A673 (cell line): ENCODE data around the gene SH3TC2. TPM values are rescaled to one million over a fixed set of nuclear protein-coding genes. Genes with fewer than 3 reads are reported as not detected.

Experiments
- BruUV-seq: library from RNA; stranded (reverse); fragments of 400-500 nt; replicated peaks from 2 replicates; lab custom pipeline; 2021; lab: Mats Ljungman, UMichigan
- CTCF ChIA-PET: fragments of 300-600 bp; sonication (Branson Sonifier 250); formaldehyde crosslinking; loops from one replicate; lab custom pipeline; 2022; ENCODE audit warnings: antibody characterized with exemption; lab: Charles Lee
- POLR2A ChIA-PET: fragments of 300-600 bp; sonication (Branson Sonifier 250); formaldehyde crosslinking; loops from one replicate; lab custom pipeline; 2022; ENCODE audit warnings: antibody characterized with exemption; ENCODE audit not compliant: low non-redundant PET; lab: Charles Lee
- DNase-seq: peaks from one replicate; pipeline ENCODE4 v3.0.0-alpha.2; 2015; ENCODE audit warnings: low spot score
- H3K27ac ChIP-seq: fragments of 200-600 bp; sonication (generic); 2 replicates; pipeline ENCODE4 v1.5.1; 2016; ENCODE audit warnings: mixed run types, low read depth, mild to moderate bottlenecking, mixed read lengths, antibody characterized with exemption, low read length; ENCODE audit not compliant: poor library complexity, severe bottlenecking
- H3K27me3 ChIP-seq: fragments of 200-600 bp; sonication (generic); replicated peaks from 2 replicates; pipeline ENCODE4 v1.6.1; 2017; ENCODE audit warnings: mixed run types, low read depth, mild to moderate bottlenecking, mixed read lengths, antibody characterized with exemption, low read length; ENCODE audit not compliant: insufficient read depth, poor library complexity
- H3K36me3 ChIP-seq: fragments of 200-600 bp; sonication (generic); 2 replicates; pipeline ENCODE4 v1.6.1; 2016; ENCODE audit warnings: mixed run types, mild to moderate bottlenecking, mixed read lengths, antibody characterized with exemption, low read length; ENCODE audit not compliant: insufficient read depth, poor library complexity, severe bottlenecking
- H3K4me1 ChIP-seq: fragments of 200-600 bp; sonication (generic); 2 replicates; pipeline ENCODE4 v1.6.1; 2017; ENCODE audit warnings: mixed run types, mild to moderate bottlenecking, mixed read lengths, antibody characterized with exemption, low read length; ENCODE audit not compliant: insufficient read depth, poor library complexity, severe bottlenecking
- H3K4me3 ChIP-seq: fragments of 200-600 bp; sonication (generic); 2 replicates; pipeline ENCODE4 v1.5.1; 2016; ENCODE audit warnings: low read depth, mixed run types, mild to moderate bottlenecking, mixed read lengths, low read length; ENCODE audit not compliant: poor library complexity, severe bottlenecking
- H3K9me3 ChIP-seq: fragments of 200-600 bp; sonication (generic); 2 replicates; pipeline ENCODE4 v1.6.1; 2016; ENCODE audit warnings: mixed run types, low read depth, mild to moderate bottlenecking, mixed read lengths, antibody characterized with exemption, low read length; ENCODE audit not compliant: poor library complexity, severe bottlenecking
- CTCF ChIP-seq: fragments of 300-800, 200-600 bp; sonication (generic); conservative IDR thresholded peaks from 2 replicates; pipeline ENCODE4 v1.5.1; 2017; ENCODE audit warnings: low read depth, mild to moderate bottlenecking, antibody characterized with exemption, low read length, moderate library complexity, mixed read lengths
- EZH2 ChIP-seq: fragments of 200-600 bp; sonication (generic); IDR thresholded peaks from 2 replicates; pipeline ENCODE4 v1.6.1; 2017; ENCODE audit warnings: borderline replicate concordance, low read depth, mild to moderate bottlenecking, mixed read lengths, antibody characterized with exemption, low read length; ENCODE audit not compliant: poor library complexity, severe bottlenecking
- intact Hi-C: fragments of 100-400 bp; cut with micrococcal nuclease; formaldehyde crosslinking; loops from one replicate; pipeline ENCODE4 v1.10.0; 2022; ENCODE audit not compliant: unreplicated experiment
- total RNA-seq: library from RNA; stranded (reverse); gene quantifications from 2 replicates; pipeline ENCODE4 v1.2.3, GENCODE V29; 2021

Gene SH3TC2
- total RNA-seq, 1 experiment from 2014 or later = 2.5 TPM

GRCh38 chr5:148966938-148967337 lies 95.9 kb downstream of the SH3TC2 start:
- intact Hi-C loops = no loop called here
- H3K9me3 ChIP-seq = no peaks in the 10 kb centered on the region
- DNase-seq = no peak
- no peaks in the 10 kb centered on the region for H3K4me1 ChIP-seq
- H3K27ac ChIP-seq = no peak overlapping the region
- BruUV-seq = no TSS peak
- no peaks in the 10 kb centered on the region for H3K27me3 ChIP-seq
- ChIA-PET POLR2A (no interaction called here), CTCF (no interaction called here)
- H3K36me3 ChIP-seq = no peaks in the 10 kb centered on the region
- TF ChIP-seq CTCF (no peak), EZH2 (no peak)
- H3K4me3 ChIP-seq = no peak overlapping the region

- Histone ChIP-seq H3K4me1 (no peaks in the 10 kb centered on the region), H3K27me3 (no peaks in the 10 kb centered on the region), H3K36me3 (no peaks in the 10 kb centered on the region), H3K27ac (no peak overlapping the region), H3K9me3 (no peaks in the 10 kb centered on the region), H3K4me3 (no peak overlapping the region)
- BruUV-seq = no TSS peak
- no peak for TF ChIP-seq EZH2
- TF ChIP-seq CTCF = no peak
- POLR2A ChIA-PET = no interaction called here
- CTCF ChIA-PET = no interaction called here
- intact Hi-C loops = no loop called here
- DNase-seq = no peak
Observed at GRCh38 chr5:148966348-148966747, 96.5 kb downstream of the SH3TC2 start.

GRCh38 chr5:148965511-148966265 lies 97.2 kb downstream of the SH3TC2 start:
- Histone ChIP-seq H3K27me3 (no peaks in the 10 kb centered on the region), H3K4me1 (no peaks in the 10 kb centered on the region), H3K27ac (no peak overlapping the region), H3K9me3 (no peaks in the 10 kb centered on the region), H3K4me3 (no peak overlapping the region), H3K36me3 (no peaks in the 10 kb centered on the region)
- ChIA-PET POLR2A (no interaction called here), CTCF (no interaction called here)
- DNase-seq = no peak
- no TSS peak for BruUV-seq
- no peak for TF ChIP-seq EZH2
- intact Hi-C loops = no loop called here

GRCh38 chr5:148963664-148964063 lies 99.2 kb downstream of the SH3TC2 start:
- no peak overlapping the region for H3K27ac ChIP-seq
- no peak overlapping the region for H3K4me3 ChIP-seq
- ChIA-PET CTCF (no interaction called here), POLR2A (no interaction called here)
- no peaks in the 10 kb centered on the region for H3K9me3 ChIP-seq
- intact Hi-C loops = no loop called here
- no peaks in the 10 kb centered on the region for H3K36me3 ChIP-seq
- H3K27me3 ChIP-seq = no peaks in the 10 kb centered on the region
- BruUV-seq = no TSS peak
- TF ChIP-seq CTCF = no peak
- no peak for TF ChIP-seq EZH2
- H3K4me1 ChIP-seq = no peaks in the 10 kb centered on the region
- DNase-seq = no peak
